Lower lobe of right lung (tissue), 2 donors: ENCODE measurements around the gene TMCO4. TPM values are rescaled to one million over a fixed set of nuclear protein-coding genes. Genes with fewer than 3 reads are reported as not detected.

Source experiments
- ATAC-seq, 2 donors: fragments of 200-7000 bp; cut with Tn5 transposase; one replicate each; pipeline ENCODE4 v1.9.1; 2020 to 2022; ENCODE audit warnings: mild to moderate bottlenecking in 2 of 2, moderate library complexity in 2 of 2
- DNase-seq: peaks from one replicate; pipeline ENCODE4 v3.0.0-alpha.2; 2020
- H3K27ac ChIP-seq: fragments of 200-600 bp; one replicate; pipeline ENCODE4 v1.8.0; 2022
- H3K27me3 ChIP-seq: fragments of 200-600 bp; one replicate; pipeline ENCODE4 v1.8.0; 2022; ENCODE audit warnings: low read depth
- H3K36me3 ChIP-seq: fragments of 200-600 bp; one replicate; pipeline ENCODE4 v1.8.0; 2022; ENCODE audit warnings: mild to moderate bottlenecking
- H3K4me1 ChIP-seq: fragments of 200-600 bp; one replicate; pipeline ENCODE4 v1.8.0; 2022
- H3K4me3 ChIP-seq: fragments of 200-600 bp; one replicate; pipeline ENCODE4 v1.8.0; 2022; ENCODE audit warnings: mild to moderate bottlenecking
- H3K9me3 ChIP-seq: fragments of 200-600 bp; one replicate; pipeline ENCODE4 v1.8.0; 2022
- CTCF ChIP-seq: fragments of 200-600 bp; IDR thresholded peaks from one replicate; pipeline ENCODE4 v1.8.0; 2022; ENCODE audit warnings: antibody characterized with exemption, mild to moderate bottlenecking
- intact Hi-C: fragments of 100-400 bp; cut with DNase I; formaldehyde crosslinking; loops from one replicate; pipeline ENCODE4 v1.11.0; 2022
- total RNA-seq: library from RNA; stranded (reverse); fragmentation: NEBNext Ultra II Directional; extraction: Animal tissue kit (Norgen Biotek cat#: 25700); gene quantifications from one replicate; pipeline ENCODE4 v1.2.1, GENCODE V29; 2021
- donor health status: DM: no; HTN: yes; CAD: no; lungs with severe emphysema.

Gene TMCO4
- total RNA-seq, 1 donor from 2014 or later: 26.3 TPM

GRCh38 chr1:19774180-19774785 lies 25.4 kb downstream of the TMCO4 start:
- no peak for TF ChIP-seq CTCF
- Histone ChIP-seq H3K27me3 (no peaks in the 10 kb centered on the region), H3K4me1 (no peaks in the 10 kb centered on the region), H3K27ac (no peak overlapping the region), H3K36me3 (peaks cover 57% of the 10 kb centered on the region), H3K9me3 (no peaks in the 10 kb centered on the region), H3K4me3 (no peak overlapping the region)
- DNase-seq (no peak), ATAC-seq (no peak)
- intact Hi-C loops: no loop called here

DNA sequence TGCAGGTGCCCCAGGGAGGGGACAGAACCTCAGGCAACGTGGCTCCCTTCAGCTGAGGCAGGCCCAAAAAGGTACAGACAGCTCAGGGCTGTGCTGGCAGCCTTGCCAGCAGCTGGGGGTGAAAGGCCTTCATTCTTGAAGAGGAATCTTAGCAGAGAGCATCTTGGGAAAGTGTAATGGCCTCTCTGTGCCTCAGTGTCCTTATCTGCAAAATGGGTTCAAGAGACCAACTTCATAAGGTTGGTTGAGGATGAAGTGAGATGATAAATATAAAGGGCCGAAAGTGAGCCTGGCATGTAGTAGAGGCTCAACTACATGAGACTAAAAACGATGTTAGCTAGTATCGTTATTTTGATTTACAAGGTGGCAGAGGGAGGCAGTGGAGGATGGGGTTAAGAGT lies 26.2 kb downstream of the TMCO4 start:
- no peak for TF ChIP-seq CTCF
- H3K27me3 ChIP-seq: no peaks in the 10 kb centered on the region
- ATAC-seq: no peak

DNA sequence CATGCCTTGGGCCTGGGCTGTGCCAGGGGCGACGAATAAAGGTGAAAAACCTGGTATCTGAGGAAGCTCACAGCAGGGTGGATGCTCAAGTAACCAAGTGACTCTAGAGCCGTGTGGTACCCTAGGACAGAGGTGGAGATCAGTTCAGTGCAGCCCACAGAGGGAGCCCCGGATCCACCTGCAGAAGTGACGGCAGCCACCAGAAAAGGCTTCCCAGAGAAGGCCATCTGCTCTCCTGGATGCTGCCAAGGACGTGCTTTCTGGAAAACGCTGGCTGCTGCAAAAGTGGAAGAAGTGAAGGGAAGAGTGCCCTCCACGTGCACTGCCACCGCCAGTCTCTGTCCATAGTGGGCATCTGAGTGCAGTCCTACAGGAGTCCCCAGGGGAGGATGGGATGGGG lies 27.7 kb downstream of the TMCO4 start:
- H3K9me3 ChIP-seq: no peaks in the 10 kb centered on the region
- H3K36me3 ChIP-seq: peaks cover 47% of the 10 kb centered on the region
- H3K4me1 ChIP-seq: no peaks in the 10 kb centered on the region
- H3K4me3 ChIP-seq: no peak overlapping the region
- H3K27ac ChIP-seq: no peak overlapping the region
- DNase-seq (no peak), ATAC-seq (no peak)
- TF ChIP-seq CTCF: no peak
- intact Hi-C loops: no loop called here
- no peaks in the 10 kb centered on the region for H3K27me3 ChIP-seq

More for the DNA sequence above, 26.2 kb downstream of the TMCO4 start:
- no peaks in the 10 kb centered on the region for H3K4me1 ChIP-seq
- intact Hi-C loops: no loop called here
- peaks cover 53% of the 10 kb centered on the region for H3K36me3 ChIP-seq
- no peak overlapping the region for H3K27ac ChIP-seq
- H3K4me3 ChIP-seq: no peak overlapping the region
- DNase-seq: no peak
- no peaks in the 10 kb centered on the region for H3K9me3 ChIP-seq

GRCh38 chr1:19771350-19771749 lies 28.4 kb downstream of the TMCO4 start:
- intact Hi-C loops: no loop called here
- Histone ChIP-seq H3K27me3 (no peaks in the 10 kb centered on the region), H3K9me3 (no peaks in the 10 kb centered on the region), H3K36me3 (peaks cover 47% of the 10 kb centered on the region), H3K27ac (no peak overlapping the region), H3K4me3 (no peak overlapping the region), H3K4me1 (no peaks in the 10 kb centered on the region)
- DNase-seq (no peak), ATAC-seq (no peak)
- no peak for TF ChIP-seq CTCF

- no peak for ATAC-seq
- H3K27ac ChIP-seq: no peak overlapping the region
- TF ChIP-seq CTCF: no peak
- H3K4me3 ChIP-seq: no peak overlapping the region
- H3K36me3 ChIP-seq: peaks cover 48% of the 10 kb centered on the region
- H3K4me1 ChIP-seq: no peaks in the 10 kb centered on the region
- no peaks in the 10 kb centered on the region for H3K27me3 ChIP-seq
- no peak for DNase-seq
- intact Hi-C loops: no loop called here
- H3K9me3 ChIP-seq: no peaks in the 10 kb centered on the region
Measured at GRCh38 chr1:19770436-19771190, 29.1 kb downstream of the TMCO4 start.
